Islet precursor cell (in vitro differentiated cells): ENCODE measurements around the gene KATNB1.
A peak's percentile ranks its signal among the peaks of the same experiment; 100 is the strongest.

Source experiments
- DNase-seq: peaks from one replicate; pipeline ENCODE4 v3.0.0-alpha.2; 2018

The KATNB1 gene

DNA sequence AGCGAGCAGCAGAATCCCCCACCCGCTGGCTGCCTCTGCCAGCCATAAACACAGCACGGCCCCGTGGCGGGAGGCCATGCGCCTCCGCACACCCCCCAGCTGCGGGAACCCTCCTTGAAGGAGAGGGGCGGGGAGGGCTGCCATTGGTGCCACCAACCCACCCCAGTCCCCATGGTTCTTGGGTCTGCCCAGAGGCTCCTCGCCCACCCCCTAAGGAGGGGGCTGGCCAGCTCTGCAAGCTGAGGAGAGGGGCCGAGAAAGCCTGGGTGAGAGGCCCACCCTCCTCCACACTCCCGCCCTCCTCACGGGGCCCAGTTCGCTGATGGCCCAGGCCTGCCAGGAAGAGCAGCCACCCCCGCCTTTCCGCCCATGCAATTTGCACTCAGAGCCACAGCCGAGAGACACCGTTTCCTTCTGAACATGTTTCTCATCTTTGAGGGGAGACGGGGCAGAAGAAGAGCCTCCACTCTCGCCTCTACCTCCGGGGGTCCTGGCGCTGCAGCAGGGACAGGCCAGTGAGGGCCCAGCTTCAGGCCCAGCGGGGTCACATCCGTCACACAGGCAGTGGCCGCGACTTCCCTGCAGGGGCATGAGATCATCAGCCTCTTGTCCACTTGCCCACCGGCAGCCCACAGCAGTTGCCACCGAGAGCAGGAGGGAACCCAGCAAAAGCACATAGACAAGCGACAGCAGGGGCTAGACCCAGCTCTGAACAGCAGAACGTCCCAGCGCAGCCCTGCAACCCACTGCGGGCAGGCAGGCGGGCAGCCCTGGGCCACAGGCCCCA lies 23.0 kb downstream of the KATNB1 start:
- peak; percentile 53 for DNase-seq

- DNase-seq, result no peak
Measured at GRCh38 chr16:57759131-57759530, 23.6 kb downstream of the KATNB1 start.

DNA sequence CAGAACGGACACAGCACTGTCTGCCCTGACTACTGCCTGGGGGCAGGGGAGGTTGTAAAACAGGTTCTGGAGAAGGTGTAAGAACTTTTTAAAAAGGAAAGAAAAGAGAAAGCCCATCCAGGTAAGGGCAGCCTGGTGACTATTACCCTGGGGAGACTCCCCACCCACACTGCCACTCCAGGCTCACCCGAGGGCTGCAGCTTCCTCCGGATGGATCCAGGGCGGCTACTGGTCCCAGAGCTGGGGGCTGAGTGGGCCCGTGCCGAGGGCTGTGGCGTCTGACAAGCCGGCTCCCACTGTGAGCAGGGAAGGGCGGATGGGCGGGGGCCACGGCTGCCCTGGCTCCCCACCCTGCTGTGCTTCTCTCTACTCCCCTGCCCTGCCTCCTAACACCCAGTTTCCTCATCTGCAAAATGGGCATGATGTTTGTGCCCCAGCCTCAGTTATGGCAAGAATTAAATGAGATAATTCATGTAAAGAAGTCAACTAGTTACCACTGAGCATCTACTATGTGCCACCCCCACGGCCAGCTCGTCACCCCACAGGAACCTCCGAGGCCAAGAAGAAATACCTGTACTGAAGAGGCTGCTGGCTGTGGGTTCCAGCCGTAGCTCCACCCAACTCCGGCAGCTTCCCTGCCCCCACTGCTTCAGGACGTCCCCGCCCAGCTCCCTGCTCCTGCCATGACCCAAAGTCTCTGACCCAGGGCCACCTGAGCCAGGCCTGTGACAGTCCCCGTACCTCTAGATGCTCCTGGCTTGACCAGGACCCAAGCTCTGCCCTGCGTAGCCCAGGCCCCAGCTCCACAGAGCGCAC lies 24.2 kb downstream of the KATNB1 start:
- DNase-seq, result peak; percentile 90

DNA sequence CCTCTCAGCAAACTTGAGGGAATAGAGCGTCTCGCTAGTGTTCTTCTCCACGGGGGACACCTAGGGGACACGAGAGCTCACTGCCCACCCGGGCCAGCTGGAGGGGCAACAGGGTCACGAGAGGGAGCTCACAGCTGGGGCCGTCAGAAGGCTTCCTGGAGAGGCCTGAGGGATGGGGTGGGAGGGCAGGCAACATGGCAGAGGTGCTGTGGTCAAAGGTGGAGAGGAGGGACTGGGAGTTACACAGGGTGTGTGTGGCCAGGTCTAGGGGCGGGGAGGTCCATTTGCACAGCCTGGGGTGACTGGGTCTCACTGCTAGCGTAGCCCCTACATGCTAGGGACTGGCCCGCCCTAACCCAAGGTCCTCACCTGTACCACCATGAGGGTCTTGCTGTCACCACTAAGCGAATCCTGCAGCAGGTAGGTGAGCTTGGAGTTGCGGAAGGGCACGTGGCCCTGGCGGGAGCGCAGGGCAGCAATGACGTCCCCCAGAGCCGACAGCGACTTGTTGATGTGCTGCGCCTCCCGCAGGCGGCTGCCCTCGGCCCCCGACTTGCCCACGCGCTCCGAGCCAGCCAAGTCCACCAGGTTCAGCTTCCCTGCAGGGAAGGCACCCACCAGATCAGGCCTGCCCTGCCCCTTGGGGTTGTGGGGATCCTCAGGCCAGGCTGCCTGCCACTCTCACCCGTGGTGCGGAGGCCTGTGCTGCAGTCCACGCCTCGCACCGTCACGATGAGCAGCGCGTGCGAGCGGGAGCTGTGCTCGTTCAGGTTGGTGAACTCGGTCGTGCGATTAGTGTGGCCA lies 25.0 kb downstream of the KATNB1 start:
- no peak for DNase-seq

DNA sequence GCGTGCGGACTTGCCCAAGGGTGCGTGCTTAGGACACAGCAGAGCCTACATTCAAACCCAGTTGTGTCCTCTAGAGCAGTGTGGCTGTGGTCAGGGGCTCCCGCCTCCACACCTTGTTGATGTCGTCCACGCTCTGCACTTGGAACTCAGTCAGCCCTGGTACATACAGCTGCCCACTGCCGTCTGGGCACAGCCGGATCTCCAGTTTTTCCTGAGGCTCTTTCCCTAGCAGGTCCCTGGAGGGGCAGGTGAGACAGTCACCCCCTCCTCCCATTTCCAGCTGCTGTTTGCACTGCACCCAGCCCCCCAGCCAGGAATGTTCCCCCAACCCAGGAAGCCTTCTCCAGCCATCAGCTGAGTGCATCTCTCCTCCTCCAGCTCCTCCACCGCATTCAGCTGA lies 25.7 kb downstream of the KATNB1 start:
- no peak for DNase-seq

DNA sequence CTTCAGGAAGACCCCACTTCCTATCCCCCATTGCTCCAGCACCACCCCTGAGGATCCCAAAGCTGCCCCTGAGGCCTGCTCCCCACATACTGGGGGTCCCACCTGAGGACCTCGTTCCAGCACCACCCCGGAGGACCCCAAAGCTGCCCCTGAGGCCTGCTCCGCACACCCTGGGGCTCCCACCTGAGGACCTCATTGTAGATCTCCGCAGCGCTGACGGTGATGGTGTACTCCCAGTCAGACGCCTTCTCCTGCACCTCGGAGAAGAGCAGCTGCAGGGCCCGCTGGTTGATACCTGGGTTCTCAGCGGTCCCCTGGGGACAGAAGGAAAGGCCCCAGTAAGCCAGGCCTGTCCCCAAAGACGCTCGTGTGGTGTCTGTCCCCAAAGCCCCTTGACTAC lies 26.4 kb downstream of the KATNB1 start:
- no peak for DNase-seq

DNA sequence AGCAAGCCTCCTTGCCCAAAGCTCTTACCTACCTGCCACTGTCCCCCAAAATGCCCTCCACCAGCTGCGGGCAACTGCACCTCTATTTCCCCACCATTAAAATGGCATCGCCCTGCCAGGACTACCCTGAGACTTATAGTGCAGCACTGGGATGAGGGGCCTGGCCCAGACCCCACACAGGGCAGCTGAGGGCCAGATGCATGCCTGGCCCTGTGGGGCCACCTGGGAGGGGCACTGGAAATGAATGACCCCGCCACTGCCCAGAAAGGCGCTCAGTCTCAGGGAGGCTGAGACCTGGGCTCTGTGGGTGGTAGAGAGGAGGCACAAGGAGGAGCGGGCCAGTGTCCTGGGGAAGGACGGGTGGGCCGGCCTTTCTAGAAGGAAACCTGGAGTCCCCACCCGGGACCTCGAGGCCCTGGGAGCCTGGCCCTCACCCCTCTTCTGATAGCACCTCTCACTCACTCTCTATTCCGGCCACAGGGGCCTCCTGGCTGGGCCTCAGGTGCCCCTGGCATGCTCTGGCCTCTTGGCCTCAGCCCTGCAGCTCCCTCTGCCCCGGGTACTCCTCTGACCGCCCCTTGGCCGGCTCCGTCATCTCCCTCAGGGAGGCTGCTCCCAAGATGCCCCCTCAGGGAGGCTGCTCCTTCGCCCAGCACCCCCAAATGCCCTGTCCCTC lies 26.9 kb downstream of the KATNB1 start:
- no peak for DNase-seq

DNA sequence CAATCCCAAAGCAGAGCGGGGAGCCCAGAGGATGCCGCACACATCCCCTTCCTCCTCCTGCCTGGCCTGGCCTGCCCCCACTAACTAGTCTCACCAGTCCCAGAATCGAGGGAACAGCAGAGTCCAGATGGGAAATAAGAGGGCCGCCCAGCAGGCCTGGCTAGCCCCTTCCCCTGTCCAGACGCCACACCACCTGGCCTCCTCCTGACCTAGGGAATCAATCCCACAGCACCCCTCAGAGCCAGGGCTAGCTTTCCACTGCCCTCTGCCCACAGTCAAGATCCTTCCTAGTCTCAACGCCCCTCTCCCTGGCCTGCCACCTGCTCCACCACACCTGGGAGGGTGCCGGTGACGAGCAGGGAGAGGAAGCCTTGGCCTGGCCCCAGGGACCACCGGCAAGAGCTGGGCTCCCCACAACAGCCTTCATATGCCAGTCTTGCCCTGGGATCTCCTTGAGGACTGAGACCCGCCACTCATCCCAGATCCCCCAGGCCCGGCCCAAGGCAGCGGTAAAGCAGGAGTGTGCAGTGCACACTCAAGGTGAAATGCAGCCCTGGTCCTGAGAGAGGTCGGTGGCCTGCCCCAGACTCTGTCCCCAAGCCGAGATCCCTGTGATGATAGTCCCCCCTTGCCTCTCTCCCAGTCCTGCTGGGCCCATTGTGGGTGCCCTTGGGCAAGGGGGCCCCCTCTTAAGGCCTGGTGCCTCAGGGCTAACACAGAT lies 27.9 kb downstream of the KATNB1 start:
- DNase-seq, result no peak

DNA sequence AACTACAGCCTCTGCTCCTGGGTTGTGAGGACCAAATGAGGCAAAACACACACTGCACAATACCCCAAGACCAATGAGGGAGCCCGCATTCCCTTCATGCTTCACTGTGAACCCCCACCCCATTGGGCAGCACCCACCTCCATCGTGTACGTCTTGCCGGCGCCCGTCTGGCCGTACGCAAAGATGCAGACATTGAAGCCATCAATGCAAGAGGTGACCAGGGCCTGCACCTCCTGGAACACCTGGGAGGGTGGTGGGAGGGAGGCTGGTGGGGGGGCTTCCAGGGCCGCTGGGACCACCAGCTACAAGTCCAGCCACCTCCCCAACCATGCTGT lies 28.4 kb downstream of the KATNB1 start:
- DNase-seq, result no peak

- peak; percentile 94 for DNase-seq
Measured at GRCh38 chr16:57764341-57765159, 29.0 kb downstream of the KATNB1 start.

- no peak for DNase-seq
Measured at GRCh38 chr16:57765160-57765728, 29.7 kb downstream of the KATNB1 start.

DNA sequence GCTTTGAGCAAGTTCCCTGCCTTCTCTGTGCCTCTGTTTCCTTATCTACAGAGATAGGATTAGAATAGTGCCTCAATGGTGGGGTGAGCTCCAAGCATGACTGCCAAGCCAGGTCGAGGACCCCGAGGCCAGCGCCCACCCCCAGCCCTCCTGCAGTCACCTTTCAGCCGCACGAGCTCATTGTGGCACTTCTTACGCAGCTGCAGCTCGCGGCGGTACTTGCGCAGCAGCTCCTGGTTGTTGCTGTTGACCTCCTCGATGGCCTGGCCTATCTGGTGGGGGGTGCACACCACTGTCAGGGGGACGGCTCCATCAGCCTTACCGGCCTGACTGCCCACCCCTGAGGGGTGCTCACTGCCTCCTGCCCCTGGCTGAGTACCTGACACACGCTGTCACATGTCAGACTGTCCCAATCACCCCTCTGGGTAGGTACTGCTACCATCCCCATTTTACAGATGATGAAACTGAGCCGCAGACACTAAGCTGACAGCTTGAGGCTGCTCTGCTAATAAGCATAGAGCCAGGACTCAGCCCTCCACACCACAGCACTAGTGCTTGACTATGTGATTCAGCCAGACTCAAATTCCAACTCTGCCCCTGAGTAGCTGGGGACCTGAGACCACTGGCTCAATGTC lies 31.3 kb downstream of the KATNB1 start:
- DNase-seq, result no peak

DNA sequence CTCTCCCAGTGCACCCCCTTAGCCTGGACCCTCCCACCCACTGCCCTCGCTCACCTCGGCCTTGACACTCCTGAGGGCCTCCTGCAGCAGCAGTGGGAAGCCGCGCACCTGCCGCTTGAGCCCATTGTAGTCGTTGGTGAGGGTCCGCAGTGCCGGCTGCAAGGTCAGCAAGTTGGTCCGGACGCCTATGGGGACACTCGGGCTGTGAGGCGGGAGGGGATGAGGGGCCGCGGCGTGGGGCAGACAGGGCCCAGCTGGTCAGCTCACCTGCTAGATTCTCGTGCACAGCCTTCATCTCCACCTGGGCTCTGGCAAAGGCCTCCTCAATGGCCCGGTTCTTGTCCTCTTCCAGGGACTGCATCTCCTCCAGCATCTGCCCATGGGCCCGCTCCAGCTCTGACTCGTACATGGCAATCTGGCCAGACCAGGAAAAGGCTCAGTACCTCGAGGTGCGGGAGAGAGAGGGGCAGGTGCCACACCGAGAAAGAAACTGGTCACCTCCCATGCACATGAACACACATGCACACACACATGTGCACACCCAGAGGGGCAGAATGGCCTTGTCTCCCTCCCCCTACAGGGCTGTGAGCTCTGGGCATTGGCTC lies 34.1 kb downstream of the KATNB1 start:
- DNase-seq, result peak; percentile 47

GRCh38 chr16:57770361-57770760 lies 34.8 kb downstream of the KATNB1 start:
- no peak for DNase-seq

DNA sequence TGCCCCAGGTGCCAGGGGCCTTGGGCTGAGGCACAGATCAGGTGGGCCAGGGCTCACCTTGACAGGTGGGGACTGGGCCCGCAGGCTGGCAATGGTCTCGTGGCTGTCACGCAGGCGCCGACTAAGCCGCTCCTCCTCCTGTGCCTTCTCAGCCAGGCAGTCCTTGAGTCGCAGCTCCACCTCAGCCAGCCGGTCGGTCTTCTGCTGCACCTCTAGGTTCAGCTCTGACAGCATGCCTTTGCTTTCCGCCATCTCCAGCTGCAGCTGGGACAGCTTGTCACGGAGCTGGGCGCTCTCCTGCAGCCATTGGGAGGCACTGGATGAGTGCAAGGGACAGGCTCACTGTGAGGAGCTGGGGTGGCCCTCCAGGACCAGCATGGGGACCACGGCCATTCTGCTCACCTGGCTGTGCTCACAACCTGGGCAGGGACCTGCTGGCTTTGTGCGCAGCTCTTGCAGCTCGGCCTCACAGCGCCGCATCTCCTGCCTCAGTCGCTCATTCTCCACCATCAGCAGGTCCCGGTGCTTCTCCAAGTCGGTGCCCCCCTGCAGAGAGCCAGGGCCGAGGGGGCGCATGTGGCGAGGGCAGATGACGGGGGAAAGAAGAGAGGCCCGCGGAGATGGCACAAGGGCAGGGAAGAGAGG lies 35.7 kb downstream of the KATNB1 start:
- DNase-seq, result no peak

- no peak for DNase-seq
Measured at GRCh38 chr16:57773019-57773418, 37.4 kb downstream of the KATNB1 start.

- DNase-seq, result no peak
Measured at GRCh38 chr16:57773655-57774295, 38.2 kb downstream of the KATNB1 start.

GRCh38 chr16:57774705-57775285 lies 39.2 kb downstream of the KATNB1 start:
- DNase-seq, result no peak
